Fibroblast of the aortic adventitia (primary cell): ENCODE measurements around the gene CIDEA. TPM values are rescaled to one million over a fixed set of nuclear protein-coding genes. Genes with fewer than 3 reads are reported as not detected.

Experiments used
- DNase-seq: peaks from one replicate; pipeline ENCODE4 v3.0.0-alpha.2; 2010; ENCODE audit warnings: low read depth
- H3K4me3 ChIP-seq: 2 replicates; pipeline ENCODE4 v1.5.1; 2011; ENCODE audit warnings: low read depth, mild to moderate bottlenecking, control low read depth, low read length, moderate library complexity
- total RNA-seq: library from RNA; depleted of rRNA; stranded (reverse); fragments of >200 nt; gene quantifications from 2 replicates; pipeline ENCODE4 v1.2.3, GENCODE V29; 2012; ENCODE audit warnings: low replicate concordance
- TF ChIP-seq, protein P1 (sequence below): IDR thresholded peaks from 2 replicates; pipeline ENCODE4 v1.5.1; 2011; ENCODE audit warnings: mild to moderate bottlenecking, low read length, control low read depth, inconsistent platforms; ENCODE audit not compliant: insufficient read depth

The CIDEA gene
- total RNA-seq, 1 donor: not detected

DNA sequence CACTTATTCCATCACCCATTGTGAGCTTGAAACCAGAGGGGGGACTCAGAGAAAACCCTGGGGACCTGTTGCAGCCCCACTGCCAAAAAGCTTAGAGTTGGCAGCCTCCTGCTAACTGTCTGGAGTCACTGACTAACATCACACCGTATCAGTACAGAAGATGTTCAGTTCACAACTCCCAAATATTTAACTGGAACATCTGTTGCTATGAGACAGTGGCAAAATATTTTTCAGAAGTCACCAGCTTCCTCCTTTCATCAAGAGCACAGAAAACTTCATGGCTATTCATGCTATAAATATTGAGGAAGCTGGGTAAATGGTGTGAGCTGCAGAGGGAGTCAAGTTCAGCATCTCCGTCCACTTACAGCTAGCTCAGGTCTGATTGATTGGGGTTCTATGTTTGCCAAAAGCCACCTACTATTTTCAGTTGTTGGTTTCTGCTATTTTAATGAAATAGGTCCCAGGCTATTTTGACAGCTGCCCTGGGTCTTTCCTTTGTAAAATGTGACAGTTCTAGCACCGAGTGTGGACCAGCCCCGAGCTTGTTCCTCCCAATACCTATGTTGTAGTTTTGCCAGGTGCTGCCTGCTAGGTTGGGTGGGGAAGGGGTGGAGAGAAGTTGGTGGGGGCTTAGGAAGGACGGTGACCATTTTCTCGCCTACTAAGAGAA, 63.6 kb downstream of the CIDEA start:
- H3K4me3 ChIP-seq: no peak overlapping the region
- DNase-seq: peak; percentile 74
- TF ChIP-seq, protein P1, sequence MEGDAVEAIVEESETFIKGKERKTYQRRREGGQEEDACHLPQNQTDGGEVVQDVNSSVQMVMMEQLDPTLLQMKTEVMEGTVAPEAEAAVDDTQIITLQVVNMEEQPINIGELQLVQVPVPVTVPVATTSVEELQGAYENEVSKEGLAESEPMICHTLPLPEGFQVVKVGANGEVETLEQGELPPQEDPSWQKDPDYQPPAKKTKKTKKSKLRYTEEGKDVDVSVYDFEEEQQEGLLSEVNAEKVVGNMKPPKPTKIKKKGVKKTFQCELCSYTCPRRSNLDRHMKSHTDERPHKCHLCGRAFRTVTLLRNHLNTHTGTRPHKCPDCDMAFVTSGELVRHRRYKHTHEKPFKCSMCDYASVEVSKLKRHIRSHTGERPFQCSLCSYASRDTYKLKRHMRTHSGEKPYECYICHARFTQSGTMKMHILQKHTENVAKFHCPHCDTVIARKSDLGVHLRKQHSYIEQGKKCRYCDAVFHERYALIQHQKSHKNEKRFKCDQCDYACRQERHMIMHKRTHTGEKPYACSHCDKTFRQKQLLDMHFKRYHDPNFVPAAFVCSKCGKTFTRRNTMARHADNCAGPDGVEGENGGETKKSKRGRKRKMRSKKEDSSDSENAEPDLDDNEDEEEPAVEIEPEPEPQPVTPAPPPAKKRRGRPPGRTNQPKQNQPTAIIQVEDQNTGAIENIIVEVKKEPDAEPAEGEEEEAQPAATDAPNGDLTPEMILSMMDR: no peak

DNA sequence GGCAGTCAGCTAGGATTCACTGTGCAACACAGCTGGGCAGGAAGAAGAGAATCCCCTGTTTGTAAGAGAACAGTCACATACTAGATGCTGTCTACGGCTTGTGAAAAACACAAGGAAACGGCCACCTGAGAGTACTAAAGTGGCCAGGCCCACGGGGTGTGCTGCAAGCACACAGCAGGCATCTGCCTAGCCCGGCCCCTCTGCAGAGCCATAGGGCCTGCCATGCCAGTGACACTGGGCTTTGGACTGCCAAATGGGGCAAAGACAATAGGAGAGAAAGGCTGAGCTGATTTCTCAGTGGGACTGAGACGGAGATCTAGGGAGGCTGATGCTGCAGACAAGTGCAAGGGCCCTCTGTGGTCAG, 64.2 kb downstream of the CIDEA start:
- DNase-seq: no peak
- TF ChIP-seq, protein P1: no peak
- no peak overlapping the region for H3K4me3 ChIP-seq

DNA sequence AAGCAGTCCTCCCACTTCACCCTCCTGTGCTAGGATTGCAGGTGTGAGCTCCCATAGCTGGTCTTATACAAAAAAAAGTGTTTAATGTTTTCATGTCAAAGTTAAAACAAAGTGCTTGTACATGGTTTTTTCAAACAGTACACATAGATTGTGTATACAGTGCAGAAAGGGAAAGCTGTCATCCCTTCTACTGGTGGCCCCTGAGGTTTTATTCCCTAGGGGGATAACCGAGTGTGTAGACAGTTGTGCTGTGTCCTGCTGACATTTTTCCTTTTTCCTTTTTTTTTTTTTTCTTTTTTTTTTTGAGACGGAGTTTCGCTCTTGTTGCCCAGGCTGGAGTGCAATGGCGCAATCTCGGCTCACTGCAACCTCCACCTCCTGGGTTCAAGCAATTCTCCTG, 64.7 kb downstream of the CIDEA start:
- TF ChIP-seq, protein P1: no peak
- no peak for DNase-seq
- H3K4me3 ChIP-seq: no peak overlapping the region

DNA sequence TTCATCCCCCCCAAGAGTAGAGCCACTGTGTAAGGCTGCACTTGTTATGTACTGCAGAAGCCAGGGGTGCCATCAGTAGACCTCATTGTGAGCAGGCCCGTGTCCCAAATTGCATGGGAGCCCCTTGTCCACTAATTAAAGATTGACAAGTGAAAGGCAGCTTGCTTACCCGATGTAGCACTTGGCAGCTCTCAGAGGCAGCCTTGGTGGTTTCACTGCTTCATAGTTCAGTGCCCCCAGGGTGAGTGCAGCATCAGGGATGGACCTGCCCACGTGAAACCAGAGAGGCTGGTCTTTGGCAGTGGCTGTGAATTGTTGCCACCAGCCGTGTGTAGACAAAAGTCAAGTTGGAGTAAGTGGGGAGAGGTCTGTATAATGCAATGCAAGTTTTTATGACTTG, 67.2 kb downstream of the CIDEA start:
- TF ChIP-seq, protein P1: no peak
- no peak overlapping the region for H3K4me3 ChIP-seq
- DNase-seq: no peak

DNA sequence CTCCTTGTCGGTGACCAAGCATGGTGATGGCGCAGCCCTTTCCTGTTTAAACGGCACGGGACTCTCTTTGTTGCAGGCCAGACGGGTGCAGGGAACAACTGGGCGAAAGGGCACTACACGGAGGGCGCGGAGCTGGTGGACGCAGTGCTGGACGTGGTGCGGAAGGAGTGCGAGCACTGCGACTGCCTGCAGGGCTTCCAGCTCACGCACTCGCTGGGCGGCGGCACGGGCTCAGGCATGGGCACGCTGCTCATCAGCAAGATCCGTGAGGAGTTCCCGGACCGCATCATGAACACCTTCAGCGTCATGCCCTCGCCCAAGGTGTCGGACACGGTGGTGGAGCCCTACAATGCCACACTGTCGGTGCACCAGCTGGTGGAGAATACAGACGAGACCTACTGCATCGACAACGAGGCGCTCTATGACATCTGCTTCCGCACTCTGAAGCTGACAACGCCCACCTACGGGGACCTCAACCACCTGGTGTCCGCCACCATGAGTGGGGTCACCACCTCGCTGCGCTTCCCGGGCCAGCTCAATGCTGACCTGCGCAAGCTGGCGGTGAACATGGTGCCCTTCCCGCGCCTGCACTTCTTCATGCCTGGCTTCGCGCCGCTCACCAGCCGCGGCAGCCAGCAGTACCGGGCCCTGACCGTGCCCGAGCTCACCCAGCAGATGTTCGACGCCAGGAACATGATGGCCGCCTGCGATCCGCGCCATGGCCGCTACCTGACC, 71.0 kb downstream of the CIDEA start:
- DNase-seq: no peak
- TF ChIP-seq, protein P1: no peak
- H3K4me3 ChIP-seq: no peak overlapping the region

DNA sequence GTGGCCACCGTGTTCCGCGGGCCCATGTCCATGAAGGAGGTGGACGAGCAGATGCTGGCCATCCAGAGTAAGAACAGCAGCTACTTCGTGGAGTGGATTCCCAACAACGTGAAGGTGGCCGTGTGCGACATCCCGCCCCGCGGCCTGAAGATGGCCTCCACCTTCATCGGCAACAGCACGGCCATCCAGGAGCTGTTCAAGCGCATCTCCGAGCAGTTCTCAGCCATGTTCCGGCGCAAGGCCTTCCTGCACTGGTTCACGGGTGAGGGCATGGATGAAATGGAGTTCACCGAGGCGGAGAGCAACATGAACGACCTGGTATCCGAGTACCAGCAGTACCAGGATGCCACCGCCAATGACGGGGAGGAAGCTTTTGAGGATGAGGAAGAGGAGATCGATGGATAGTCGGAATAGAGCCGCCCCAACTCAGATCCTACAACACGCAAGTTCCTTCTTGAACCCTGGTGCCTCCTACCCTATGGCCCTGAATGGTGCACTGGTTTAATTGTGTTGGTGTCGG, 71.6 kb downstream of the CIDEA start:
- DNase-seq: no peak
- TF ChIP-seq, protein P1: no peak

More for the DNA sequence above, 71.6 kb downstream of the CIDEA start:
- H3K4me3 ChIP-seq: no peak overlapping the region
